NCI-H187 treated with DMSO at 0.1 percent for 48 hours (cell line): ENCODE results near the gene A2M.

Experiments
- DNase-seq: peaks from one replicate; lab custom pipeline; 2025; lab: John Stamatoyannopoulos, UW

The A2M gene

GRCh38 chr12:9099552-9100190 is 16.0 kb downstream of the A2M start:
- no peak for DNase-seq

- DNase-seq, result no peak
Measured at GRCh38 chr12:9098463-9099026, 17.2 kb downstream of the A2M start.

GRCh38 chr12:9098115-9098452 is 17.6 kb downstream of the A2M start:
- DNase-seq, result no peak

GRCh38 chr12:9096563-9097176 is 19.0 kb downstream of the A2M start:
- no peak for DNase-seq

- no peak for DNase-seq
Measured at GRCh38 chr12:9095322-9095721, 20.4 kb downstream of the A2M start.

GRCh38 chr12:9094512-9095206 is 21.1 kb downstream of the A2M start:
- no peak for DNase-seq

- no peak for DNase-seq
Measured at GRCh38 chr12:9091891-9092598, 23.7 kb downstream of the A2M start.

- no peak for DNase-seq
Measured at GRCh38 chr12:9090220-9090619, 25.5 kb downstream of the A2M start.

GRCh38 chr12:9087087-9087835 is 28.5 kb downstream of the A2M start:
- no peak for DNase-seq

GRCh38 chr12:9086087-9086486 is 29.6 kb downstream of the A2M start:
- DNase-seq, result no peak

- no peak for DNase-seq
Measured at GRCh38 chr12:9084417-9084816, 31.3 kb downstream of the A2M start.

GRCh38 chr12:9083793-9084192 is 31.9 kb downstream of the A2M start:
- no peak for DNase-seq

- no peak for DNase-seq
Measured at GRCh38 chr12:9081667-9082427, 33.9 kb downstream of the A2M start.

GRCh38 chr12:9079883-9080675 is 35.6 kb downstream of the A2M start:
- DNase-seq, result no peak

GRCh38 chr12:9079082-9079481 is 36.6 kb downstream of the A2M start:
- DNase-seq, result no peak

GRCh38 chr12:9077152-9078031 is 38.3 kb downstream of the A2M start:
- DNase-seq, result no peak

- no peak for DNase-seq
Measured at GRCh38 chr12:9076733-9077132, 39.0 kb downstream of the A2M start.

- no peak for DNase-seq
Measured at GRCh38 chr12:9075138-9075535, 40.6 kb downstream of the A2M start.

GRCh38 chr12:9074484-9075137 is 41.1 kb downstream of the A2M start:
- no peak for DNase-seq
